GM12864 (cell line): ENCODE measurements around the gene SSNA1.

Experiments used
- DNase-seq: peaks from one replicate; pipeline ENCODE4 v3.0.0-alpha.2; 2011; ENCODE audit warnings: low read depth
- H3K4me3 ChIP-seq: 2 replicates; pipeline ENCODE4 v1.5.1; 2011; ENCODE audit warnings: mild to moderate bottlenecking, low read depth, low read length, control low read depth
- CTCF ChIP-seq: IDR thresholded peaks from 2 replicates; pipeline ENCODE4 v1.5.1; 2011; ENCODE audit warnings: low read depth, mild to moderate bottlenecking, moderate library complexity, low read length, control low read depth, inconsistent platforms; ENCODE audit errors: missing control alignments

Gene SSNA1

GRCh38 chr9:137161558-137162486, 26.7 kb upstream of the SSNA1 start:
- DNase-seq: no peak
- H3K4me3 ChIP-seq: no peak overlapping the region
- no peak for TF ChIP-seq CTCF

GRCh38 chr9:137162505-137163364, 25.7 kb upstream of the SSNA1 start:
- H3K4me3 ChIP-seq: no peak overlapping the region
- no peak for TF ChIP-seq CTCF
- DNase-seq: no peak

- no peak for DNase-seq
- H3K4me3 ChIP-seq: no peak overlapping the region
Measured at GRCh38 chr9:137163365-137163715, 25.1 kb upstream of the SSNA1 start.

GRCh38 chr9:137163805-137164204, 24.7 kb upstream of the SSNA1 start:
- no peak for TF ChIP-seq CTCF
- no peak overlapping the region for H3K4me3 ChIP-seq
- DNase-seq: no peak

More at GRCh38 chr9:137163365-137163715, 25.1 kb upstream of the SSNA1 start:
- TF ChIP-seq CTCF: no peak

GRCh38 chr9:137164370-137165249, 23.9 kb upstream of the SSNA1 start:
- H3K4me3 ChIP-seq: no peak overlapping the region
- DNase-seq: no peak
- TF ChIP-seq CTCF: no peak

- TF ChIP-seq CTCF: no peak
- no peak for DNase-seq
- no peak overlapping the region for H3K4me3 ChIP-seq
Measured at GRCh38 chr9:137165250-137165836, 23.1 kb upstream of the SSNA1 start.
